ENCODE data around the gene MRPS9. TPM values are rescaled to one million over a fixed set of nuclear protein-coding genes. Genes with fewer than 3 reads are reported as not detected.
A peak's percentile ranks its signal among the peaks of the same experiment; 100 is the strongest.

The MRPS9 gene
- total and polyA plus RNA-seq, 3 experiments from 2014 or later = 32.2 to 51.8 (median 49.5) TPM

DNA sequence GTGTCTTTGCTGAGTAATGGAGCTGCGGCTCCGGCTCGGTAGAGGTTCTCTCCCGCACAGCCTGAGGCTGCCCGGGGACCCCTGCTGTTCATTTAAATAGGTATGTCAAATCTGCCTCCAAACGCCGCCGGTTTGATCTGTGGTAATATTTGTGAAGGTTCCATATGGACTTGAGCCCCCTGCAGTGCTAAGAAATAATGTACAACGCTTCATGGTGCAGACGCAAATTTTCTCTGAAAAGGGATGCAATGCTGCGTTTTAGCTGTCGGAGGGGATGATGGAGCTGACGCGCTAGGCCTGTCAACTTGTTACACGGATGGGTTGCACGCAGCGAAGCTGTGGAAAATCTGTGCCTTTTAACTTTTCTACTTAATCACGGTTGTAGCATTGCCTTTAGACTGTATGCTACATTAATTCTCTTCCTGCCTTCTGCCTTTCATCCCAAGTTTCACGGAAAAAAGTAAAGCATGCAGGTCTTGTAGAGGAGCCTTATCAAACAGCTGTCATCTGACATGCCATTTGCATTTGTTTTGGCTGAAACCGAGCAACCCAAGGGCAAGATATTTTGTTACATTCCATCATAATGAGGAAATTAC lies 43.2 kb downstream of the MRPS9 start:
- Histone ChIP-seq H3K36me3 (ENCODE audit: insufficient read depth, low read length) (no peaks in the 10 kb centered on the region), H3K27ac (ENCODE audit: low read depth, low read length) (no peak overlapping the region), H3K27me3 (ENCODE audit: insufficient read depth, low read length, poor library complexity, severe bottlenecking) (no peaks in the 10 kb centered on the region), H3K4me3 (ENCODE audit: low read length) (no peak overlapping the region), H3K9me3 (ENCODE audit: low read length) (no peaks in the 10 kb centered on the region), H3K4me1 (ENCODE audit: insufficient read depth, low read length) (no peaks in the 10 kb centered on the region)
- Mint-ChIP-seq H3K4me1 (no peaks in the 10 kb centered on the region), H3K4me3 (no peak overlapping the region), H3K36me3 (peaks cover 5 to 39% (median 22%) of the 10 kb centered on the region in 3 donors), H3K27ac (no peak overlapping the region), H3K27me3 (no peaks in the 10 kb centered on the region), H3K9me3 (no peaks in the 10 kb centered on the region)
- CTCF ChIA-PET = no interaction called here
- POLR2A ChIA-PET = no interaction called here
- no peak for DNase-seq

- Histone ChIP-seq H3K36me3 (ENCODE audit: insufficient read depth, low read length) (no peaks in the 10 kb centered on the region), H3K9me3 (ENCODE audit: low read length) (no peaks in the 10 kb centered on the region), H3K27me3 (ENCODE audit: insufficient read depth, low read length, poor library complexity, severe bottlenecking) (no peaks in the 10 kb centered on the region), H3K4me3 (ENCODE audit: low read length) (no peak overlapping the region), H3K4me1 (ENCODE audit: insufficient read depth, low read length) (no peaks in the 10 kb centered on the region), H3K27ac (ENCODE audit: low read depth, low read length) (no peak overlapping the region)
- H3K27ac Mint-ChIP-seq = no peak overlapping the region
- peaks cover 5 to 36% (median 22%) of the 10 kb centered on the region in 3 donors for H3K36me3 Mint-ChIP-seq
- no peak overlapping the region for H3K4me3 Mint-ChIP-seq
- no peak for DNase-seq
- CTCF ChIA-PET = no interaction called here
- POLR2A ChIA-PET = no interaction called here
- H3K4me1 Mint-ChIP-seq = peaks cover 5 to 6% (median 6%) of the 10 kb centered on the region in 3 donors
- no peaks in the 10 kb centered on the region for H3K9me3 Mint-ChIP-seq
- no peaks in the 10 kb centered on the region for H3K27me3 Mint-ChIP-seq
These were observed 44.2 kb downstream of the MRPS9 start for GRCh38 chr2:105082107-105082506.

GRCh38 chr2:105085525-105085924 lies 47.7 kb downstream of the MRPS9 start:
- peaks cover 0 to 35% (median 17%) of the 10 kb centered on the region in 3 donors for H3K36me3 Mint-ChIP-seq
- Histone ChIP-seq H3K4me1 (ENCODE audit: insufficient read depth, low read length) (no peaks in the 10 kb centered on the region), H3K4me3 (ENCODE audit: low read length) (no peak overlapping the region), H3K27me3 (ENCODE audit: insufficient read depth, low read length, poor library complexity, severe bottlenecking) (no peaks in the 10 kb centered on the region), H3K9me3 (ENCODE audit: low read length) (no peaks in the 10 kb centered on the region), H3K36me3 (ENCODE audit: insufficient read depth, low read length) (peaks cover 4% of the 10 kb centered on the region), H3K27ac (ENCODE audit: low read depth, low read length) (no peak overlapping the region)
- no peak overlapping the region for H3K27ac Mint-ChIP-seq
- H3K27me3 Mint-ChIP-seq = no peaks in the 10 kb centered on the region
- ChIA-PET CTCF (no interaction called here), POLR2A (no interaction called here)
- no peak for DNase-seq
- H3K4me3 Mint-ChIP-seq = no peak overlapping the region
- no peaks in the 10 kb centered on the region for H3K9me3 Mint-ChIP-seq
- peaks cover 13 to 14% (median 14%) of the 10 kb centered on the region in 3 donors for H3K4me1 Mint-ChIP-seq

DNA sequence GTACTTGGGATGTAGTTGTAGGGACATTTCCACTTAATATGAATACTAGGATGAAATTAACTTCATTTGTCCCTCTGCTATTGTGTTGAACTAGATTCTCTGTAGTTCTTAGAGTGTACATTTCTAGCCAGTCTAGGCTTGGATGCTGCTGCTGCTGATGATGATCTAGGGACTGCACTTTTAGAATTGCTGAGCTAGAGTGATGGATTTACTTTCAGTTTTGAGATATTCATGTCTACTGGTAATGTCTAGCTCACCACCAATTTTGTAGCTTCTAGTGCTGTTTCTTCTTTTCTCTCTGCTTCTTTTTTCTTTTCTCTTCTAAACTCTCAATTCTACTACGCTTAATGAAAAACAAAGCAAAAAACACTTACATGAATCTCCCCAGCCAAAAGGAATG lies 49.4 kb downstream of the MRPS9 start:
- Histone ChIP-seq H3K27ac (ENCODE audit: low read depth, low read length) (no peak overlapping the region), H3K4me3 (ENCODE audit: low read length) (no peak overlapping the region), H3K27me3 (ENCODE audit: insufficient read depth, low read length, poor library complexity, severe bottlenecking) (no peaks in the 10 kb centered on the region), H3K4me1 (ENCODE audit: insufficient read depth, low read length) (no peaks in the 10 kb centered on the region), H3K36me3 (ENCODE audit: insufficient read depth, low read length) (peaks cover 4% of the 10 kb centered on the region), H3K9me3 (ENCODE audit: low read length) (no peaks in the 10 kb centered on the region)
- Mint-ChIP-seq H3K4me1 (peaks cover 13 to 14% (median 14%) of the 10 kb centered on the region in 3 donors), H3K36me3 (peaks cover 0 to 31% (median 8%) of the 10 kb centered on the region in 3 donors), H3K9me3 (no peaks in the 10 kb centered on the region), H3K27ac (peak overlapping the region in 3 of 8 donors; percentile 11 to 35 (median 31)), H3K4me3 (no peak overlapping the region), H3K27me3 (no peaks in the 10 kb centered on the region)
- CTCF ChIA-PET = no interaction called here
- DNase-seq = no peak
- POLR2A ChIA-PET = no interaction called here

GRCh38 chr2:105090091-105090490 lies 52.2 kb downstream of the MRPS9 start:
- DNase-seq = no peak
- ChIA-PET CTCF (no interaction called here), POLR2A (no interaction called here)
- H3K27me3 ChIP-seq (ENCODE audit: insufficient read depth, low read length, poor library complexity, severe bottlenecking) = no peaks in the 10 kb centered on the region
- no peak overlapping the region for H3K4me3 ChIP-seq (ENCODE audit: low read length)
- H3K9me3 Mint-ChIP-seq = no peaks in the 10 kb centered on the region
- H3K4me1 ChIP-seq (ENCODE audit: insufficient read depth, low read length) = no peaks in the 10 kb centered on the region
- H3K9me3 ChIP-seq (ENCODE audit: low read length) = no peaks in the 10 kb centered on the region
- peaks cover 0 to 47% (median 11%) of the 10 kb centered on the region in 3 donors for H3K36me3 Mint-ChIP-seq
- no peak overlapping the region for H3K4me3 Mint-ChIP-seq
- H3K27me3 Mint-ChIP-seq = no peaks in the 10 kb centered on the region
- peaks cover 13 to 14% (median 14%) of the 10 kb centered on the region in 3 donors for H3K4me1 Mint-ChIP-seq
- no peak overlapping the region for H3K27ac ChIP-seq (ENCODE audit: low read depth, low read length)
- no peak overlapping the region for H3K27ac Mint-ChIP-seq
- H3K36me3 ChIP-seq (ENCODE audit: insufficient read depth, low read length) = peaks cover 7% of the 10 kb centered on the region

DNA sequence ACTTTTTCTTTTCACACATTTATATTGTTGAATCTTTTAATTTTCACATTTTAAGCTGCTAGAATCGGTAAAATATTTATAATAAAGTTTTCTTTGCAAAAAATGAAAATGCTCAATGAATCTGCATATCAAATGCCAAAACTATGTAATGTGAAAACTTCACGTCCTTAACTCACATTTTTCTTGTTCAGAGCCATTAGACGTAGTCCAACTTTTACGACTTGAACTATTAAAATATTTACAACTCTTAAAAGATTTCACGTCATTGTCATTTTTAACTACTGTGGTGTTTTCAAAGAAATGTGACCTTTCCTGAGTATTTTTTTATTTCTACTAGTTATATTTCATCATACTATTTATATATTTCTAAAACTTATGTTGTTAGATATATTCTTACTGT lies 54.9 kb downstream of the MRPS9 start:
- ChIA-PET POLR2A (no interaction called here), CTCF (no interaction called here)
- H3K9me3 ChIP-seq (ENCODE audit: low read length) = no peaks in the 10 kb centered on the region
- H3K27me3 ChIP-seq (ENCODE audit: insufficient read depth, low read length, poor library complexity, severe bottlenecking) = no peaks in the 10 kb centered on the region
- H3K36me3 ChIP-seq (ENCODE audit: insufficient read depth, low read length) = peaks cover 12% of the 10 kb centered on the region
- Mint-ChIP-seq H3K4me3 (no peak overlapping the region), H3K9me3 (no peaks in the 10 kb centered on the region), H3K27ac (no peak overlapping the region), H3K4me1 (peaks cover under 1 to 3% (median under 1%) of the 10 kb centered on the region in 3 donors), H3K36me3 (peaks cover 0 to 63% (median 20%) of the 10 kb centered on the region in 3 donors), H3K27me3 (no peaks in the 10 kb centered on the region)
- H3K4me3 ChIP-seq (ENCODE audit: low read length) = no peak overlapping the region
- no peaks in the 10 kb centered on the region for H3K4me1 ChIP-seq (ENCODE audit: insufficient read depth, low read length)
- DNase-seq = no peak
- H3K27ac ChIP-seq (ENCODE audit: low read depth, low read length) = no peak overlapping the region

DNA sequence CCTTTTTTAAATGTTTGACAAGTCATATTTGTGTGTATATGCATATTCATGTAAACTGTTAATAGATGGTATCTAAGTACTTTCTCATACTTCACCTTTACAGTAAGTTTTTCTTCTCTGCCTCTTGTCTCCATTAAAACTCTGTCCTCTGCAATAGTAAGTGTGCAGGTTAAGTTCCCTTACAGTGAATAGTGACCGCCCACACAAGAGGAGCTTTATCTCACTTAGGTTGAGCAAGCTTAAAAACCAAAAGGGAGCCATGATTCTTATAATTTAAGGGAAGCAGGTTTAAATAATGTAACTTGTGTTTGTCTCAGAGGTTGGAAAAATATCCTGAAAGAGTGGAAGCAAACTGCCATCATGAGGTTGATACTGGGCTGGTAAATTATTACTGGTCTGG lies 61.3 kb downstream of the MRPS9 start:
- no peaks in the 10 kb centered on the region for H3K9me3 Mint-ChIP-seq
- CTCF ChIA-PET = interaction anchor here (1.1 kb wide), 1 partner anchor 16 kb away, joined by 3 read pairs; no protein-coding TSS in a partner anchor
- no peaks in the 10 kb centered on the region for H3K9me3 ChIP-seq (ENCODE audit: low read length)
- H3K27me3 ChIP-seq (ENCODE audit: insufficient read depth, low read length, poor library complexity, severe bottlenecking) = no peaks in the 10 kb centered on the region
- DNase-seq = no peak
- no peaks in the 10 kb centered on the region for H3K4me1 ChIP-seq (ENCODE audit: insufficient read depth, low read length)
- no peaks in the 10 kb centered on the region for H3K4me1 Mint-ChIP-seq
- H3K4me3 Mint-ChIP-seq = no peak overlapping the region
- no peak overlapping the region for H3K27ac Mint-ChIP-seq
- H3K4me3 ChIP-seq (ENCODE audit: low read length) = no peak overlapping the region
- peaks cover 0 to 69% (median 39%) of the 10 kb centered on the region in 3 donors for H3K36me3 Mint-ChIP-seq
- H3K36me3 ChIP-seq (ENCODE audit: insufficient read depth, low read length) = peaks cover 15% of the 10 kb centered on the region
- POLR2A ChIA-PET = no interaction called here
- H3K27me3 Mint-ChIP-seq = no peaks in the 10 kb centered on the region
- no peak overlapping the region for H3K27ac ChIP-seq (ENCODE audit: low read depth, low read length)

DNA sequence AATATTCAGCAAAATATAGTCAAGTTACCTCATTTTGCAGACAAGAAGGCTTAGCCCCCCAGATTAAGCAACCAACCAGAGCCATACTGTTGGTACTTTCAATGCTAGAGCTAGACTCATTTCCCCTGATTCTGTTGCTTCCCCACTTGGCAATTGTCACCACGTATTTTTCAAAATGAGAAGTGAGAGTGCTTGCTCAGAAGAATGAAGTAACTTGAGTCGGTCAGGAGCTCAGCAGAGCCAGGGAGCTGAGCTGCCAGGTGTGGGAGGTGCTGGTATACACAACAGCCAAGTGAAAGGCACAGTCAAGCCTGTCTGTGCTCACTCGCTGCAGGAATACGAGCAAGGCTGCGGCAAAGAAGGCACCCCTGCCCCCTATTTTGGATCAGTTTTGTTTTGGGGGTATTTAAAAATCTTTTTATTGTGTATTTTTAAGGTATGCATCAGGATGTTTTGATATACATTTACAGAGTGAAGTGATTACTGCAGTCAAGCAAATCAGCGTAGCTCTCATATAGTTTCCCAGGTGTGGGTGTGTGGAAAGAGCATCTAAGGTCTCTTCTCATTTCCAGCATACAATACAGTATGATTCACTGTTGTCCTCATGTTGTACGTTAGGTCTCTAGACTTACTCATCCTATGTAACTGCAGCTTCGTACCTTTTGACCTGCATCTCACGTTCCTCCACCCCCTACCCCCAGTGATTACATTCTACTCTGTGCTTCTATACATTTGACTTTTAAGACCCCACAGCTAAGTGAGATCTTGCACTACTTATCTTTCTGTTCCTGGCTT lies 62.4 kb downstream of the MRPS9 start:
- no peak overlapping the region for H3K4me3 Mint-ChIP-seq
- H3K4me1 Mint-ChIP-seq = no peaks in the 10 kb centered on the region
- Histone ChIP-seq H3K4me3 (ENCODE audit: low read length) (no peak overlapping the region), H3K4me1 (ENCODE audit: insufficient read depth, low read length) (no peaks in the 10 kb centered on the region), H3K27me3 (ENCODE audit: insufficient read depth, low read length, poor library complexity, severe bottlenecking) (no peaks in the 10 kb centered on the region), H3K36me3 (ENCODE audit: insufficient read depth, low read length) (peaks cover 12% of the 10 kb centered on the region), H3K27ac (ENCODE audit: low read depth, low read length) (no peak overlapping the region), H3K9me3 (ENCODE audit: low read length) (no peaks in the 10 kb centered on the region)
- POLR2A ChIA-PET = no interaction called here
- H3K36me3 Mint-ChIP-seq = peaks cover 0 to 62% (median 45%) of the 10 kb centered on the region in 3 donors
- DNase-seq = no peak
- H3K9me3 Mint-ChIP-seq = no peaks in the 10 kb centered on the region
- H3K27ac Mint-ChIP-seq = peak overlapping the region in 1 of 8 donors; percentile 54
- no peaks in the 10 kb centered on the region for H3K27me3 Mint-ChIP-seq
- CTCF ChIA-PET = no interaction called here

Data from CD8-positive, alpha-beta memory T cell (primary cell).